Cardiac fibroblast (primary cell): ENCODE data around the gene MNAT1.
A peak's percentile ranks its signal among the peaks of the same experiment; 100 is the strongest.

Experiments used
- DNase-seq, 2 donors: peaks; one replicate each; pipeline versions ENCODE4 v3.0.0 to v3.0.0-alpha.2; 2010; ENCODE audit warnings: low read depth in 2 of 2
- H3K4me3 ChIP-seq, 2 donors: replicated peaks in 1 of 2; 1 replicate in 1 of 2; 2 replicates in 1 of 2; pipeline ENCODE4 v1.5.1; 2011; ENCODE audit warnings: low read depth in 2 of 2, low read length in 2 of 2, mild to moderate bottlenecking in 2 of 2, moderate library complexity in 1 of 2
- CTCF ChIP-seq: IDR thresholded peaks from one replicate; pipeline ENCODE4 v1.5.1; 2011; ENCODE audit warnings: low read depth, mild to moderate bottlenecking, low read length, inconsistent platforms

MNAT1 gene

GRCh38 chr14:60736494-60736893 lies 1.9 kb downstream of the MNAT1 start:
- peak; percentile 66 to 86 for DNase-seq
- TF ChIP-seq CTCF: no peak
- peak overlapping the region in 1 of 2 donors; percentile 81 for H3K4me3 ChIP-seq

GRCh38 chr14:60738843-60739508 lies 4.4 kb downstream of the MNAT1 start:
- TF ChIP-seq CTCF: no peak
- H3K4me3 ChIP-seq: no peak overlapping the region
- peak in 1 of 2 donors; percentile 23 for DNase-seq

- H3K4me3 ChIP-seq: no peak overlapping the region
- TF ChIP-seq CTCF: no peak
- no peak for DNase-seq
Measured at GRCh38 chr14:60744566-60744965, 10.0 kb downstream of the MNAT1 start.

GRCh38 chr14:60753264-60754119 lies 18.9 kb downstream of the MNAT1 start:
- TF ChIP-seq CTCF: no peak
- DNase-seq: peak in 1 of 2 donors; percentile 10
- H3K4me3 ChIP-seq: no peak overlapping the region

- H3K4me3 ChIP-seq: no peak overlapping the region
- peak; percentile 17 to 45 for DNase-seq
- TF ChIP-seq CTCF: no peak
Measured at GRCh38 chr14:60756847-60757246, 22.3 kb downstream of the MNAT1 start.

- H3K4me3 ChIP-seq: no peak overlapping the region
- peak; percentile 40 to 84 for DNase-seq
- no peak for TF ChIP-seq CTCF
Measured at GRCh38 chr14:60757567-60758002, 23.0 kb downstream of the MNAT1 start.
